ENCODE measurements around the gene FAM200B. TPM values are rescaled to one million over a fixed set of nuclear protein-coding genes. Genes with fewer than 3 reads are reported as not detected.

Gene FAM200B
- polyA plus RNA-seq, 1 donor (not counting 4 experiments of a cell fraction or from before 2014, with no cell fraction given) = 36.6 TPM

- H3K79me2 ChIP-seq (ENCODE audit: control insufficient read depth, insufficient read depth, low read length) = peaks cover 77% of the 10 kb centered on the region
- H3K4me2 ChIP-seq (ENCODE audit: control insufficient read depth, extremely low read depth, insufficient read depth, low read depth, low read length) = peak overlapping the region; percentile 93
- no peaks in the 10 kb centered on the region for H3K27me3 ChIP-seq (ENCODE audit: control insufficient read depth, extremely low read depth, insufficient read depth, low read length)
- peaks cover 0 to 14% of the 10 kb centered on the region in 2 experiments for H3K36me3 ChIP-seq (ENCODE audit: control insufficient read depth in 2 of 2, extremely low read depth in 1 of 2, insufficient read depth in 2 of 2, low read length in 2 of 2)
- H2AFZ ChIP-seq (ENCODE audit: control insufficient read depth, low read length) = no peak overlapping the region
- no peaks in the 10 kb centered on the region for H4K20me1 ChIP-seq (ENCODE audit: control insufficient read depth, extremely low read depth, insufficient read depth, low read length)
- no peaks in the 10 kb centered on the region for H3K9me1 ChIP-seq (ENCODE audit: control insufficient read depth, extremely low read depth, insufficient read depth, low read length)
- peak overlapping the region; percentile 60 to 91 (median 72) for H3K4me3 ChIP-seq (ENCODE audit: control insufficient read depth in 2 of 3, extremely low read depth in 1 of 3, insufficient read depth in 2 of 3, low read depth in 1 of 3, low read length in 3 of 3)
- peak overlapping the region; percentile 96 for H3K27ac ChIP-seq (ENCODE audit: control insufficient read depth, insufficient read depth, low read length)
- H3K4me1 ChIP-seq (ENCODE audit: control insufficient read depth, extremely low read depth, insufficient read depth, low read length) = peaks cover 41% of the 10 kb centered on the region
- H3K9me3 ChIP-seq (ENCODE audit: control insufficient read depth, low read depth, low read length) = no peaks in the 10 kb centered on the region
- H3K9ac ChIP-seq (ENCODE audit: control insufficient read depth, extremely low read depth, insufficient read depth, low read length) = peak overlapping the region; percentile 98
- FAIRE-seq (peak; percentile 20), DNase-seq (ENCODE audit: low read depth, low spot score) (no peak)
- dilution Hi-C loops (cut with MboI; ENCODE audit: extremely low pct_ligation_motif_present, low sequenced_read_pairs) = no loop called here
- no peak for TF ChIP-seq EZH2 (IDR thresholded peaks at IDR 0.05; ENCODE audit: low read length)
- TF ChIP-seq, protein P1, sequence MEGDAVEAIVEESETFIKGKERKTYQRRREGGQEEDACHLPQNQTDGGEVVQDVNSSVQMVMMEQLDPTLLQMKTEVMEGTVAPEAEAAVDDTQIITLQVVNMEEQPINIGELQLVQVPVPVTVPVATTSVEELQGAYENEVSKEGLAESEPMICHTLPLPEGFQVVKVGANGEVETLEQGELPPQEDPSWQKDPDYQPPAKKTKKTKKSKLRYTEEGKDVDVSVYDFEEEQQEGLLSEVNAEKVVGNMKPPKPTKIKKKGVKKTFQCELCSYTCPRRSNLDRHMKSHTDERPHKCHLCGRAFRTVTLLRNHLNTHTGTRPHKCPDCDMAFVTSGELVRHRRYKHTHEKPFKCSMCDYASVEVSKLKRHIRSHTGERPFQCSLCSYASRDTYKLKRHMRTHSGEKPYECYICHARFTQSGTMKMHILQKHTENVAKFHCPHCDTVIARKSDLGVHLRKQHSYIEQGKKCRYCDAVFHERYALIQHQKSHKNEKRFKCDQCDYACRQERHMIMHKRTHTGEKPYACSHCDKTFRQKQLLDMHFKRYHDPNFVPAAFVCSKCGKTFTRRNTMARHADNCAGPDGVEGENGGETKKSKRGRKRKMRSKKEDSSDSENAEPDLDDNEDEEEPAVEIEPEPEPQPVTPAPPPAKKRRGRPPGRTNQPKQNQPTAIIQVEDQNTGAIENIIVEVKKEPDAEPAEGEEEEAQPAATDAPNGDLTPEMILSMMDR (optimal IDR thresholded peaks at IDR 0.05 in 1 of 3, IDR thresholded peaks at IDR 0.05 in 1 of 3, conservative IDR thresholded peaks at IDR 0.05 in 1 of 3; ENCODE audit: extremely low read depth in 1 of 3, insufficient read depth in 2 of 3, low read length in 3 of 3) = no peak
Observed at GRCh38 chr4:15682242-15683142, 865 bp downstream of the FAM200B start.

DNA sequence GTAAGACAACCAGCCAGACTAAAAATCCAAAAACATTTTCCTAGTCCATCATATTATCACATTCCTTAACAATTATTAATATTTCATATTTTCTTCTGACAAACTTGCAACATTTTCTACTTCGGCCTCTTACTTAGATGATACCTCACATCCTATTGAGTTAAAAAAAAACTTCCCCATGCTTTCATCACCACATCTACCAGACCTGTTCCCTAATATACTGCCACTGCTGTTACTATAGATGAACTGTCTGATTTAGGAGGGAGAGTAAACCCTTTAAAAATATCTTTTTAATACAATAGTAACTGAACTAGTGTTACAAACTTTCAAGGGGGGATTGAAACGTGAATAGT is 1.5 kb downstream of the FAM200B start:
- peaks cover 75% of the 10 kb centered on the region for H3K79me2 ChIP-seq (ENCODE audit: control insufficient read depth, insufficient read depth, low read length)
- H3K36me3 ChIP-seq (ENCODE audit: control insufficient read depth in 2 of 2, extremely low read depth in 1 of 2, insufficient read depth in 2 of 2, low read length in 2 of 2) = peaks cover 0 to 14% of the 10 kb centered on the region in 2 experiments
- H3K9ac ChIP-seq (ENCODE audit: control insufficient read depth, extremely low read depth, insufficient read depth, low read length) = peak overlapping the region; percentile 98
- H3K27ac ChIP-seq (ENCODE audit: control insufficient read depth, insufficient read depth, low read length) = peak overlapping the region; percentile 96
- dilution Hi-C loops (cut with MboI; ENCODE audit: extremely low pct_ligation_motif_present, low sequenced_read_pairs) = no loop called here
- TF ChIP-seq, protein P1 (optimal IDR thresholded peaks at IDR 0.05 in 1 of 3, IDR thresholded peaks at IDR 0.05 in 1 of 3, conservative IDR thresholded peaks at IDR 0.05 in 1 of 3; ENCODE audit: extremely low read depth in 1 of 3, insufficient read depth in 2 of 3, low read length in 3 of 3) = no peak
- TF ChIP-seq EZH2 (IDR thresholded peaks at IDR 0.05; ENCODE audit: low read length) = no peak
- H4K20me1 ChIP-seq (ENCODE audit: control insufficient read depth, extremely low read depth, insufficient read depth, low read length) = no peaks in the 10 kb centered on the region
- H3K9me3 ChIP-seq (ENCODE audit: control insufficient read depth, low read depth, low read length) = no peaks in the 10 kb centered on the region
- H3K4me3 ChIP-seq (ENCODE audit: control insufficient read depth in 2 of 3, extremely low read depth in 1 of 3, insufficient read depth in 2 of 3, low read depth in 1 of 3, low read length in 3 of 3) = peak overlapping the region; percentile 60 to 91 (median 72)
- DNase-seq (ENCODE audit: low read depth, low spot score) (no peak), FAIRE-seq (no peak)
- H3K27me3 ChIP-seq (ENCODE audit: control insufficient read depth, extremely low read depth, insufficient read depth, low read length) = no peaks in the 10 kb centered on the region
- H3K4me1 ChIP-seq (ENCODE audit: control insufficient read depth, extremely low read depth, insufficient read depth, low read length) = peaks cover 35% of the 10 kb centered on the region
- no peaks in the 10 kb centered on the region for H3K9me1 ChIP-seq (ENCODE audit: control insufficient read depth, extremely low read depth, insufficient read depth, low read length)
- no peak overlapping the region for H2AFZ ChIP-seq (ENCODE audit: control insufficient read depth, low read length)
- H3K4me2 ChIP-seq (ENCODE audit: control insufficient read depth, extremely low read depth, insufficient read depth, low read depth, low read length) = peak overlapping the region; percentile 93

Data from keratinocyte (primary cell).